ENCODE measurements around the gene TMTC1.

The TMTC1 gene

DNA sequence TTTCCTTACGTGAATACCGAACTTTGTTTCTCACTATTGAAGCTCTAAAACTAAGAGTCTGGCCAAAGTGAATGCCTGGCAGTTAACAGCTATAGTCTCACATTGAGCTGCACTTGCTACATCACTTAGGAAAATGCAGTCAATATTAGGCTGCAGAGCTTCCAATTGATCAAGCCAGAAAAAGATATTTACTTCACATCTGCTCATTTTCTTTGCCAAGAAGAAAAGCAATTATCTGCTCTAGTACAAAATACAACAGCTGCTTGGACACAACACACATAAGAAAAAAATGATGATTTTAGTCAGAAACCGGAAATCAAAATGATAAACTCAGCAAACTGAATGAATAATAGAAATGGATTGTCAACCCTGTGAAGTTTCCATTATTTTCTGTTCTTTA is 45.4 kb downstream of the TMTC1 start:
- TF ChIP-seq GATA3 (IDR thresholded peaks at IDR 0.05; ENCODE audit: low read depth, low read length) = no peak
- no peak for TF ChIP-seq GATA2 (IDR thresholded peaks at IDR 0.05; ENCODE audit: low read depth, low read length)

GRCh38 chr12:29737644-29738043 is 46.1 kb downstream of the TMTC1 start:
- TF ChIP-seq GATA2 (IDR thresholded peaks at IDR 0.05; ENCODE audit: low read depth, low read length) = no peak
- no peak for TF ChIP-seq GATA3 (IDR thresholded peaks at IDR 0.05; ENCODE audit: low read depth, low read length)

DNA sequence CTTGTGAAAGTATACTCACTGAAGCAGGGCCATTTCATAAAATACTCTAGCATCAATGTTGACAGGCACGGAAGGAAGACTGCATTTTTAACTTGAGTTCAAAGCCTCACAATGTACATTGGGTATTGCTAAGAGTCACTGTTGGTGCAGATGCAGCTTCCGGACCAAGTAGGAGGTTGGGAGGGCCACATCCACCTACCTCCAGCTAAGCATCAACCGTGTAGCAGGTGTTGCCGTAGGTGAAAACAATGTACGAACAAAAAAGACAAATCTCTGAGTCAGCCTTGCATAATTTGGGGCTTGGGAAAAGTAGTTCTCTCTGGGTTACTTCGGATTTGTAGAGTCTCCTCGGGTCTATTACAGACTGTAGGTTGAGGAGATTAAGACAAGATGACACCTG is 48.1 kb downstream of the TMTC1 start:
- no peak for TF ChIP-seq GATA3 (IDR thresholded peaks at IDR 0.05; ENCODE audit: low read depth, low read length)
- TF ChIP-seq GATA2 (IDR thresholded peaks at IDR 0.05; ENCODE audit: low read depth, low read length) = no peak

- TF ChIP-seq GATA2 (IDR thresholded peaks at IDR 0.05; ENCODE audit: low read depth, low read length) (no peak), GATA3 (IDR thresholded peaks at IDR 0.05; ENCODE audit: low read depth, low read length) (no peak)
Measured at GRCh38 chr12:29734734-29735133, 49.0 kb downstream of the TMTC1 start.

DNA sequence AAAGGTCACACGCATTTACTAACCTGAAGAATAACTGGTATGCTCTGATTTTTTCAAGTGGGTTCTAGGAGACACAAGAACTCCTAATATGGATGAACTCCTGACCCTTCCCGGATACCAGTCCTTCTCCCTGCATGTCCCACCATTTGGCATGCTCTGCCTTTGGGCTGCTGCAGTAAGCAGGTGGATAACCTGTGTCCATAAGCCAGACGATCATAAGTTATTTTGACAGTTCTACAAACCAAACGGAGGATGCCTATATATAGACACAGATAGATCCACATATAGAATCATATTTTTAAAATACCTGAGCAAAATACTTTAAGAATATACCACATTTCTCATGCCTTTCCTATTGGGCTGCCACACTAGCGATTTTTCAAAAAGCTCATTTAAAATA is 49.4 kb downstream of the TMTC1 start:
- no peak for TF ChIP-seq GATA2 (IDR thresholded peaks at IDR 0.05; ENCODE audit: low read depth, low read length)
- no peak for TF ChIP-seq GATA3 (IDR thresholded peaks at IDR 0.05; ENCODE audit: low read depth, low read length)

DNA sequence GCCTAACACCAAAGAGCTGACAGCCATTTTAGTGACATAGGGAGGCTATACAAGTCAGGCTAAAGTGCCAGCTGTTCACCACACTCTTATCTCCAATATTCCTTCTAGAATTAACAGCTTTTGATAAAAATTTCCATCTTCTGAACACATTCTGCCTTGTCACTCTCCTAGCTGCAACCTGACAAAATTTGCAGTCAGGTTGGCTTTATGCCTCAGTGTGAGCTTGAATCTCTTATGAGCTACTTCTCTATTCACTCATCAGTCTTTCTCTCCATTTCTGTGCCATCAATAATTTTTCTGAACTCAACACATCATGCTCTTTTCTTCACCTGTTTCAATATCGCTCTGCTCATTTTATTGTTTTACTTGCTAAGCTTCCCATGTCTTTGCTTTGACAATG is 50.2 kb downstream of the TMTC1 start:
- no peak for TF ChIP-seq GATA2 (IDR thresholded peaks at IDR 0.05; ENCODE audit: low read depth, low read length)
- no peak for TF ChIP-seq GATA3 (IDR thresholded peaks at IDR 0.05; ENCODE audit: low read depth, low read length)

DNA sequence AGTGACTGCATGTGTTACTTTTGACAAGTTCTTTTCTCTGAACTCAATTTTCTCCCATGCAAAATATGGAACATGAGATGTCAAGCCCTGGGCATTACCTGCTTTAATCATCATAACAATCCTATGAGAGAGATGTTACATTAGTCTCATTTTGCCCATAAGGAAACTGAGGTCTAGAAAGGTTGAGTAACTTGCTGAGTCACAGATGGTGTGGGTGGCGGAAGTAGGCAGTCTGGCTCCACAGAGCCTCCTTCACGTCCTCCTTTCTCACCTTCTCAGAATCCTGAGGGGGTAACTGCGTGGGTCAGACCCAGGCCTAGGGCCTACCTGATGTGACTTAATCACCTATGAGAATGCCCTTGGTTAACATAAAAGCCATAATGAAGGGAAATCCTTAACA is 50.7 kb downstream of the TMTC1 start:
- no peak for TF ChIP-seq GATA3 (IDR thresholded peaks at IDR 0.05; ENCODE audit: low read depth, low read length)
- TF ChIP-seq GATA2 (IDR thresholded peaks at IDR 0.05; ENCODE audit: low read depth, low read length) = no peak

DNA sequence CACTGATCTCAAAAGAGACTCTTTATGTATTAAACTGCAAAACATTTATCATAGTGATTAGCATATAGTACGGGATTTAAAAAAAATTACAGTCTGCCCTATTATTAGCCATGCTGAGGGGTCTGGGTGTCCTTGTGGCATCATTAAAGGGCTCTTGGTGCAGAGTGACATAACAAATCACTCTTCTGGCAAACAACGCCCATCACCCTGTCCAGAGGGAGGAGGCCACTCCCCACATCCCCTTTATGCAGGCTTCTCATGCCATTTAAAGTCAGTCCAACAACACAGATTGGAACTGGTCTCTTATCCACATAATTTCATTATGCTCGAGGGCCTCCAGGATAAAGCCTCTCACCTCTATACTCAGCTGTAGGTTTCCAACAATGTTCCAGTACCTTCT is 51.1 kb downstream of the TMTC1 start:
- no peak for TF ChIP-seq GATA3 (IDR thresholded peaks at IDR 0.05; ENCODE audit: low read depth, low read length)
- TF ChIP-seq GATA2 (IDR thresholded peaks at IDR 0.05; ENCODE audit: low read depth, low read length) = no peak

DNA sequence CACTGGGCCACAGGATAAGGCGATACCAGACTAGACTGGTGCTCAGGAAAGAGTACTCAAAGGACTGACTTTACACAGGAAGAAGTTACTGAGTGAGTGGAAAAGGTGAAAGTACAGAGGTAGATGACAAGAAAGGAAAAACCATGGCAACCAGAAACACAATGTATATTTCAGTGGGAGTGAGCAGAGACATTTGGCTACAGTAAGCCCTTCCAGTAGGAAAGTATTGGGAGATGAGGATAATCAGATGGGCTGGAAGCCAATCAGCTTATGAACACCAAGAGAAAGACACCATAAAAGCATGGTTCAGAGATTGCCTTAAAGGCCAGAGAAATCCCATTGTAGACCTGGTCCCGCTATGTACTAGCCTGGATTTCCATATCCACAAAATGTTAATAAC is 51.6 kb downstream of the TMTC1 start:
- TF ChIP-seq GATA3 (IDR thresholded peaks at IDR 0.05; ENCODE audit: low read depth, low read length) = peak; percentile 83
- TF ChIP-seq GATA2 (IDR thresholded peaks at IDR 0.05; ENCODE audit: low read depth, low read length) = peak; percentile 91

DNA sequence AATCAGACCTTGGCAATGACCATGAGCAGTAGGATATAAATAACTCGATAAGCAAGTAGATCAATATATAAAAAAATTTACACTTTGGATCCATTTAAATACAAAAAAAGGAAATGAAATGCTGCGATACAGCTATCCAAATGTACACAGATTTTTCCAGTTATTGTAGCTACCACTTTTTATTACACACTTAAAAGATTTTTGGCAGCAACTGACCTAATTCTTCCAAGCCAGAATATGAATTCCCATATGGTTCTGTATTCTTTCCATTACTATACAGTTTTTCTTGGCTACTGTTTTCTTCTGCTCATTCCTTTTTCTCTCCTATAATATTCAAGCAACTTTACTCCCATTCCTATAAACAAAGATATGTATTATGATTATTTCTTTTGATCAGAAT is 52.2 kb downstream of the TMTC1 start:
- TF ChIP-seq GATA2 (IDR thresholded peaks at IDR 0.05; ENCODE audit: low read depth, low read length) = no peak
- TF ChIP-seq GATA3 (IDR thresholded peaks at IDR 0.05; ENCODE audit: low read depth, low read length) = no peak

DNA sequence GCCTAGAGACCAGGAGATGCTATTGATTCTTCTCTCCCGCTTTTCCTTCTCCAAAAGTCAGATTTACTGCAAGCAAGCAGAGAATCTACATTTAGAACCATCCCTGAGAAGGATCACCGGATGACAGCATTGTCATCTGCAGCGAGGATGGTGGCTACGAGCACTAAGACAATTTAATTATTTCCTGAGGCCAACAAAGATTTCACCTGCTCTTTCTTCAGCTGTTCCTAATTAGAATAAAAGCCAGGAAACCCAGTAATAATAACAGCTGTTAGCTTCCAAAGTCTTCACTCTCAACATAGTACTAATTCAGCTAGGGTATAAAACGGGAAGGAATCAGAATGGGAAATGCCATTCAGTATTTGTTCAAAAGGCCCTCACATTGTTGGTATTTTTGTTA is 53.3 kb downstream of the TMTC1 start:
- TF ChIP-seq GATA2 (IDR thresholded peaks at IDR 0.05; ENCODE audit: low read depth, low read length) (no peak), GATA3 (IDR thresholded peaks at IDR 0.05; ENCODE audit: low read depth, low read length) (no peak)

- no peak for TF ChIP-seq GATA3 (IDR thresholded peaks at IDR 0.05; ENCODE audit: low read depth, low read length)
- TF ChIP-seq GATA2 (IDR thresholded peaks at IDR 0.05; ENCODE audit: low read depth, low read length) = no peak
Measured at GRCh38 chr12:29728030-29728429, 55.7 kb downstream of the TMTC1 start.

- TF ChIP-seq GATA3 (IDR thresholded peaks at IDR 0.05; ENCODE audit: low read depth, low read length) = no peak
- no peak; the same call in 1 of the 2 replicates for TF ChIP-seq GATA2 (IDR thresholded peaks at IDR 0.05; ENCODE audit: low read depth, low read length)
Measured at GRCh38 chr12:29726741-29727348, 56.9 kb downstream of the TMTC1 start.

DNA sequence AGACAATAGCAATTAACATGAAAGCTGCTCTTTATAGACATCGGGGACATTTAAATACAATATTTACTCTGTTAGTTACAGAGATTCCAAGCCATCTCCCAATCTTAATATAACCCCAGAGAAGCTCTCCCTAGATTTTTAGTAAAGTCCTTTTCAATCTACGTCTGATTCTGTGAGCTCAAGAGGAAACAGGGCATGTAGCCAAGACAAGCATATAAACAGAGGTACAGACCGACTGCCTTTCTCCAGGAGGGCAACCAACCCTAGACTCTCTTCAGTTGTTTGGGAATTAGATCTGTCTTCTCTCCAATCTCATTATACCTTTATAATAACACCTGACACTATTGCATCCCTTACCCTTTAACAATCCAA is 57.4 kb downstream of the TMTC1 start:
- TF ChIP-seq GATA3 (IDR thresholded peaks at IDR 0.05; ENCODE audit: low read depth, low read length) (no peak), GATA2 (IDR thresholded peaks at IDR 0.05; ENCODE audit: low read depth, low read length) (no peak)

- TF ChIP-seq GATA2 (IDR thresholded peaks at IDR 0.05; ENCODE audit: low read depth, low read length) = no peak
- no peak for TF ChIP-seq GATA3 (IDR thresholded peaks at IDR 0.05; ENCODE audit: low read depth, low read length)
Measured at GRCh38 chr12:29725587-29726320, 58.0 kb downstream of the TMTC1 start.

All from SH-SY5Y (cell line).